HEK293 (cell line): Measurements from ENCODE around the gene THTPA.

Experiments used
- ZNF426 ChIP-seq: fragments of 450-650 bp; formaldehyde crosslinking; IDR thresholded peaks from 2 replicates; pipeline ENCODE4 v1.5.1; 2017; ENCODE audit warnings: missing biosample characterization, missing genetic modification characterization, mild to moderate bottlenecking, inconsistent platforms, moderate library complexity
- ZNF660 ChIP-seq: fragments of 450-650 bp; IDR thresholded peaks from 2 replicates; pipeline ENCODE4 v1.5.1; 2018; ENCODE audit warnings: missing biosample characterization, mild to moderate bottlenecking, missing genetic modification characterization
- TF ChIP-seq, protein P1 (sequence below): fragments of 450-650 bp; formaldehyde crosslinking; IDR thresholded peaks from 2 replicates; pipeline ENCODE4 v1.5.1; 2016; ENCODE audit warnings: missing biosample characterization, missing genetic modification characterization
- TF ChIP-seq, protein P2 (sequence below): fragments of 450-650 bp; formaldehyde crosslinking; IDR thresholded peaks from 2 replicates; pipeline ENCODE4 v1.5.1; 2016; ENCODE audit warnings: missing biosample characterization, missing genetic modification characterization
- TF ChIP-seq, protein P3 (sequence below): fragments of 450-650 bp; formaldehyde crosslinking; optimal IDR thresholded peaks from 2 replicates; pipeline ENCODE3; 2016; ENCODE audit warnings: missing biosample characterization, mild to moderate bottlenecking, missing genetic modification characterization
- TF ChIP-seq, protein P4 (sequence below): fragments of 450-650 bp; formaldehyde crosslinking; IDR thresholded peaks from 2 replicates; pipeline ENCODE4 v1.5.1; 2016; ENCODE audit warnings: missing biosample characterization, missing genetic modification characterization
- TF ChIP-seq, protein P5 (sequence below): sonication (generic); formaldehyde crosslinking; IDR thresholded peaks from 2 replicates; pipeline ENCODE4 v1.8.1; 2022; ENCODE audit warnings: mild to moderate bottlenecking, moderate library complexity, missing genetic modification reagents

DNA sequence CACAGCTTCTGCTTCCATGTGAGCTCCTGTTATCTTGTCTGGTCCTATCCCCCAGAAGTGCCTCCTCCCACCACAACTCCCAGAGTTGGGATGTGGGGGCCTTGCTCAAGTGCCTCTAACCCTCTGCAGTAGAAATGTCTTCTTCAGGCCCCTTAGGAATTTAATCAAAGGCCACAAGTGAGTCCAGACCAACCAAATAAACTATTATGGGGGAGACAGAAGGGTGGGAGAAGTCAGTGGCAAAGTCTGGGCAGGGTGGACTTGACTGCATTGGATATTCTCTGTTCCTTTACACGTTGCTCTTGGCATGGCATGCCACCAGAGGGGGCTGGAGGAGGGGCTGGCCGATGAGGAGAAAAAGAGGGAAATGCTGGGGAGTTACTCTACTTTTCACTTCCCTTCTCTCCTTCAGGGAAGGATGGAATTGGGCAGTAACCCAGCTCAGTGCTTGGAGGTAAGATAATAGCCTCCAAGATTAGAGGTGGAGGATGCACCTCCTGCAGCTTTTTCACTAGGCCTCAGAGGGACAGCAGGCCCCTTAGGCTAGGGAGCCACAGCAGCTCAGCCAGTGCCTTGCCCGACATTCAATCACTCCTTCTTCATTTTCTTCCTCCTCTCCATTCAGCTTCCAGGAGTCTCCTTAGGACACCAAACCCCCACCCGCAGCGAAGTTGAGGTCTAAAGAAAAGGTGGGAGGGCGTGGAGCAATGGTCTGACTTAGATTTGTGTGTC, 12.7 kb downstream of the THTPA start:
- TF ChIP-seq ZNF660, result no peak
- TF ChIP-seq ZNF426, result no peak
- TF ChIP-seq, protein P1, sequence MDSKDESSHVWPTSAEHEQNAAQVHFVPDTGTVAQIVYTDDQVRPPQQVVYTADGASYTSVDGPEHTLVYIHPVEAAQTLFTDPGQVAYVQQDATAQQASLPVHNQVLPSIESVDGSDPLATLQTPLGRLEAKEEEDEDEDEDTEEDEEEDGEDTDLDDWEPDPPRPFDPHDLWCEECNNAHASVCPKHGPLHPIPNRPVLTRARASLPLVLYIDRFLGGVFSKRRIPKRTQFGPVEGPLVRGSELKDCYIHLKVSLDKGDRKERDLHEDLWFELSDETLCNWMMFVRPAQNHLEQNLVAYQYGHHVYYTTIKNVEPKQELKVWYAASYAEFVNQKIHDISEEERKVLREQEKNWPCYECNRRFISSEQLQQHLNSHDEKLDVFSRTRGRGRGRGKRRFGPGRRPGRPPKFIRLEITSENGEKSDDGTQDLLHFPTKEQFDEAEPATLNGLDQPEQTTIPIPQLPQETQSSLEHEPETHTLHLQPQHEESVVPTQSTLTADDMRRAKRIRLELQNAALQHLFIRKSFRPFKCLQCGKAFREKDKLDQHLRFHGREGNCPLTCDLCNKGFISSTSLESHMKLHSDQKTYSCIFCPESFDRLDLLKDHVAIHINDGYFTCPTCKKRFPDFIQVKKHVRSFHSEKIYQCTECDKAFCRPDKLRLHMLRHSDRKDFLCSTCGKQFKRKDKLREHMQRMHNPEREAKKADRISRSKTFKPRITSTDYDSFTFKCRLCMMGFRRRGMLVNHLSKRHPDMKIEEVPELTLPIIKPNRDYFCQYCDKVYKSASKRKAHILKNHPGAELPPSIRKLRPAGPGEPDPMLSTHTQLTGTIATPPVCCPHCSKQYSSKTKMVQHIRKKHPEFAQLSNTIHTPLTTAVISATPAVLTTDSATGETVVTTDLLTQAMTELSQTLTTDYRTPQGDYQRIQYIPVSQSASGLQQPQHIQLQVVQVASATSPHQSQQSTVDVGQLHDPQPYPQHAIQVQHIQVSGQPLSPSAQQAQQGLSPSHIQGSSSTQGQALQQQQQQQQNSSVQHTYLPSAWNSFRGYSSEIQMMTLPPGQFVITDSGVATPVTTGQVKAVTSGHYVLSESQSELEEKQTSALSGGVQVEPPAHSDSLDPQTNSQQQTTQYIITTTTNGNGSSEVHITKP (tag by site-specific recombination), result peak; percentile 50
- TF ChIP-seq, protein P2, sequence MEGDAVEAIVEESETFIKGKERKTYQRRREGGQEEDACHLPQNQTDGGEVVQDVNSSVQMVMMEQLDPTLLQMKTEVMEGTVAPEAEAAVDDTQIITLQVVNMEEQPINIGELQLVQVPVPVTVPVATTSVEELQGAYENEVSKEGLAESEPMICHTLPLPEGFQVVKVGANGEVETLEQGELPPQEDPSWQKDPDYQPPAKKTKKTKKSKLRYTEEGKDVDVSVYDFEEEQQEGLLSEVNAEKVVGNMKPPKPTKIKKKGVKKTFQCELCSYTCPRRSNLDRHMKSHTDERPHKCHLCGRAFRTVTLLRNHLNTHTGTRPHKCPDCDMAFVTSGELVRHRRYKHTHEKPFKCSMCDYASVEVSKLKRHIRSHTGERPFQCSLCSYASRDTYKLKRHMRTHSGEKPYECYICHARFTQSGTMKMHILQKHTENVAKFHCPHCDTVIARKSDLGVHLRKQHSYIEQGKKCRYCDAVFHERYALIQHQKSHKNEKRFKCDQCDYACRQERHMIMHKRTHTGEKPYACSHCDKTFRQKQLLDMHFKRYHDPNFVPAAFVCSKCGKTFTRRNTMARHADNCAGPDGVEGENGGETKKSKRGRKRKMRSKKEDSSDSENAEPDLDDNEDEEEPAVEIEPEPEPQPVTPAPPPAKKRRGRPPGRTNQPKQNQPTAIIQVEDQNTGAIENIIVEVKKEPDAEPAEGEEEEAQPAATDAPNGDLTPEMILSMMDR, result peak; percentile 62
- TF ChIP-seq, protein P3, sequence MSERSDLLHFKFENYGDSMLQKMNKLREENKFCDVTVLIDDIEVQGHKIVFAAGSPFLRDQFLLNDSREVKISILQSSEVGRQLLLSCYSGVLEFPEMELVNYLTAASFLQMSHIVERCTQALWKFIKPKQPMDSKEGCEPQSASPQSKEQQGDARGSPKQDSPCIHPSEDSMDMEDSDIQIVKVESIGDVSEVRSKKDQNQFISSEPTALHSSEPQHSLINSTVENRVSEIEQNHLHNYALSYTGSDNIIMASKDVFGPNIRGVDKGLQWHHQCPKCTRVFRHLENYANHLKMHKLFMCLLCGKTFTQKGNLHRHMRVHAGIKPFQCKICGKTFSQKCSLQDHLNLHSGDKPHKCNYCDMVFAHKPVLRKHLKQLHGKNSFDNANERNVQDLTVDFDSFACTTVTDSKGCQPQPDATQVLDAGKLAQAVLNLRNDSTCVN, result no peak
- TF ChIP-seq, protein P4, sequence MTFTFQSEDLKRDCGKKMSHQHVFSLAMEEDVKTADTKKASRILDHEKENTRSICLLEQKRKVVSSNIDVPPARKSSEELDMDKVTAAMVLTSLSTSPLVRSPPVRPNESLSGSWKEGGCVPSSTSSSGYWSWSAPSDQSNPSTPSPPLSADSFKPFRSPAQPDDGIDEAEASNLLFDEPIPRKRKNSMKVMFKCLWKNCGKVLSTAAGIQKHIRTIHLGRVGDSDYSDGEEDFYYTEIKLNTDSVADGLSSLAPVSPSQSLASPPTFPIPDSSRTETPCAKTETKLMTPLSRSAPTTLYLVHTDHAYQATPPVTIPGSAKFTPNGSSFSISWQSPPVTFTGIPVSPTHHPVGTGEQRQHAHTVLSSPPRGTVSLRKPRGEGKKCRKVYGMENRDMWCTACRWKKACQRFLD (tag by site-specific recombination), result no peak
- TF ChIP-seq, protein P5, sequence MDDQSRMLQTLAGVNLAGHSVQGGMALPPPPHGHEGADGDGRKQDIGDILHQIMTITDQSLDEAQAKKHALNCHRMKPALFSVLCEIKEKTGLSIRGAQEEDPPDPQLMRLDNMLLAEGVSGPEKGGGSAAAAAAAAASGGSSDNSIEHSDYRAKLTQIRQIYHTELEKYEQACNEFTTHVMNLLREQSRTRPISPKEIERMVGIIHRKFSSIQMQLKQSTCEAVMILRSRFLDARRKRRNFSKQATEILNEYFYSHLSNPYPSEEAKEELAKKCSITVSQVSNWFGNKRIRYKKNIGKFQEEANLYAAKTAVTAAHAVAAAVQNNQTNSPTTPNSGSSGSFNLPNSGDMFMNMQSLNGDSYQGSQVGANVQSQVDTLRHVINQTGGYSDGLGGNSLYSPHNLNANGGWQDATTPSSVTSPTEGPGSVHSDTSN (CRISPR knock-in tag), result no peak
